Measurements from ENCODE around the gene SCUBE2.

SCUBE2 gene

GRCh38 chr11:9074338-9075029 lies 16.9 kb downstream of the SCUBE2 start:
- no peak for DNase-seq (ENCODE audit: low spot score)

GRCh38 chr11:9073466-9074225 lies 17.8 kb downstream of the SCUBE2 start:
- DNase-seq (ENCODE audit: low spot score): no peak

- no peak for DNase-seq (ENCODE audit: low spot score)
These were observed 18.7 kb downstream of the SCUBE2 start for GRCh38 chr11:9072626-9073176.

GRCh38 chr11:9071692-9072091 lies 19.7 kb downstream of the SCUBE2 start:
- DNase-seq (ENCODE audit: low spot score): no peak

GRCh38 chr11:9070749-9071491 lies 20.5 kb downstream of the SCUBE2 start:
- no peak for DNase-seq (ENCODE audit: low spot score)

GRCh38 chr11:9069862-9070470 lies 21.4 kb downstream of the SCUBE2 start:
- no peak for DNase-seq (ENCODE audit: low spot score)

GRCh38 chr11:9069256-9069655 lies 22.1 kb downstream of the SCUBE2 start:
- DNase-seq (ENCODE audit: low spot score): no peak

GRCh38 chr11:9066433-9066925 lies 24.9 kb downstream of the SCUBE2 start:
- DNase-seq (ENCODE audit: low spot score): no peak

- no peak for DNase-seq (ENCODE audit: low spot score)
These were observed 25.6 kb downstream of the SCUBE2 start for GRCh38 chr11:9065607-9066432.

- no peak for DNase-seq (ENCODE audit: low spot score)
These were observed 29.6 kb downstream of the SCUBE2 start for GRCh38 chr11:9061807-9062206.

GRCh38 chr11:9060700-9061111 lies 30.7 kb downstream of the SCUBE2 start:
- no peak for DNase-seq (ENCODE audit: low spot score)

- no peak for DNase-seq (ENCODE audit: low spot score)
These were observed 32.0 kb downstream of the SCUBE2 start for GRCh38 chr11:9059406-9059805.

- DNase-seq (ENCODE audit: low spot score): no peak
These were observed 33.5 kb downstream of the SCUBE2 start for GRCh38 chr11:9057888-9058287.

GRCh38 chr11:9057007-9057406 lies 34.4 kb downstream of the SCUBE2 start:
- DNase-seq (ENCODE audit: low spot score): peak; percentile 46

GRCh38 chr11:9056467-9056866 lies 34.9 kb downstream of the SCUBE2 start:
- no peak for DNase-seq (ENCODE audit: low spot score)

GRCh38 chr11:9053316-9054035 lies 37.9 kb downstream of the SCUBE2 start:
- peak; percentile 54 for DNase-seq (ENCODE audit: low spot score)

GRCh38 chr11:9052316-9052715 lies 39.1 kb downstream of the SCUBE2 start:
- DNase-seq (ENCODE audit: low spot score): no peak

GRCh38 chr11:9049959-9050358 lies 41.4 kb downstream of the SCUBE2 start:
- DNase-seq (ENCODE audit: low spot score): no peak

GRCh38 chr11:9047964-9048523 lies 43.4 kb downstream of the SCUBE2 start:
- DNase-seq (ENCODE audit: low spot score): peak; percentile 41

GRCh38 chr11:9046481-9046880 lies 44.9 kb downstream of the SCUBE2 start:
- no peak for DNase-seq (ENCODE audit: low spot score)
